ENCODE data around the gene TMEM53.

The TMEM53 gene

DNA sequence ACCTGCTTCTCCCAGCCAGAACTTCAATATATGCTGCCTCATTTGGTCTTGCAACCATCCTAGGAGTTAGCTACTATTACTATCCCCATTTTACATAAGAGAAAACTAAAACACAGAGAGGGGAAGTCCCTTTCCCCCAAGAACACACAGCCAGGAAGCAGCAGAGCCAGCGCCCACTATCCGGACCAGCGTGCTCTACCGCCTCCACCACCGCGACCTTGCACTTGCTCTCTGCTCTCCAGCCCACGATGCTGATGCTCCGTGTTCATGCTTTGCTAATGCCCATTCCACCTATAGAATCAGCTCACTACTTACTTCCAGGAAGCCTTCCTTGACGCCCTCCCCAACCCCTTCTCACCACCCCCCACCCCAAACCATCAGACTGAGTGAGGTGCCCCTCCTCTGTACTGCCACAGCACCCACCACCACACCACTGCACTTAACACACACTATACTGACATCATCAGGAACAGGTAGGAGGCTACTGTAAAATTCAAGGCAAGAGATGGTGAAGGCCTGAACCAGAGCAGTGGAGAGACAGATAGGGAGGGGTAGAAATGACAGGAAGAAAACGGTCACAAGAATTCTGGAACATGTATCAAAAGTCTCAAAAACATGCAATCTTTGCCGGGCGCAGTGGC, 9.4 kb downstream of the TMEM53 start:
- peak; percentile 59 for DNase-seq (ENCODE audit: low spot score)
- TF ChIP-seq, protein P1, sequence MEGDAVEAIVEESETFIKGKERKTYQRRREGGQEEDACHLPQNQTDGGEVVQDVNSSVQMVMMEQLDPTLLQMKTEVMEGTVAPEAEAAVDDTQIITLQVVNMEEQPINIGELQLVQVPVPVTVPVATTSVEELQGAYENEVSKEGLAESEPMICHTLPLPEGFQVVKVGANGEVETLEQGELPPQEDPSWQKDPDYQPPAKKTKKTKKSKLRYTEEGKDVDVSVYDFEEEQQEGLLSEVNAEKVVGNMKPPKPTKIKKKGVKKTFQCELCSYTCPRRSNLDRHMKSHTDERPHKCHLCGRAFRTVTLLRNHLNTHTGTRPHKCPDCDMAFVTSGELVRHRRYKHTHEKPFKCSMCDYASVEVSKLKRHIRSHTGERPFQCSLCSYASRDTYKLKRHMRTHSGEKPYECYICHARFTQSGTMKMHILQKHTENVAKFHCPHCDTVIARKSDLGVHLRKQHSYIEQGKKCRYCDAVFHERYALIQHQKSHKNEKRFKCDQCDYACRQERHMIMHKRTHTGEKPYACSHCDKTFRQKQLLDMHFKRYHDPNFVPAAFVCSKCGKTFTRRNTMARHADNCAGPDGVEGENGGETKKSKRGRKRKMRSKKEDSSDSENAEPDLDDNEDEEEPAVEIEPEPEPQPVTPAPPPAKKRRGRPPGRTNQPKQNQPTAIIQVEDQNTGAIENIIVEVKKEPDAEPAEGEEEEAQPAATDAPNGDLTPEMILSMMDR (IDR thresholded peaks at IDR 0.05; ENCODE audit: borderline replicate concordance, control extremely low read depth, extremely low read depth, insufficient read depth, missing control alignments) = peak; percentile 4
- in situ Hi-C loops (cut with MboI; ENCODE audit: low sequenced_read_pairs, unreplicated experiment) = no loop called here

DNA sequence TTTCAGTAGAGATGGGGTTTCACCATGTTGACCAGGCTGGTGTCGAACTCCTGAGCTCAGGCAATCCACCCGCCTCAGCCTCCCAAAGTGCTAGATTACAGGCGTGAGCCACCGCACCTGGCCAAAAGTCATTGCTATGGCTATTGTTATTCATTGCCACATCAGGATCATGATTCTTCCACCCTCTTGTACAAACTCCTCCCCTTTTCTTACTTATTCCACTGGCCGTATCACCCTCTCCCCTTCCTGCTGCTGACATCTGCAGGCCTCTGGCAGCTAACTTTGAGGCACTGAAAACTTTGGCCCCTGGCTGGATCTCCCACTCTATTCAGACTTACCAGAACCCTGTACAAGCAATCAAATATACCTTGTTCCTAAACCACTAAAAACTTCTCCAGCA, 10.9 kb downstream of the TMEM53 start:
- no peak for DNase-seq (ENCODE audit: low spot score)
- in situ Hi-C loops (cut with MboI; ENCODE audit: low sequenced_read_pairs, unreplicated experiment) = no loop called here
- TF ChIP-seq, protein P1 (IDR thresholded peaks at IDR 0.05; ENCODE audit: borderline replicate concordance, control extremely low read depth, extremely low read depth, insufficient read depth, missing control alignments) = no peak

DNA sequence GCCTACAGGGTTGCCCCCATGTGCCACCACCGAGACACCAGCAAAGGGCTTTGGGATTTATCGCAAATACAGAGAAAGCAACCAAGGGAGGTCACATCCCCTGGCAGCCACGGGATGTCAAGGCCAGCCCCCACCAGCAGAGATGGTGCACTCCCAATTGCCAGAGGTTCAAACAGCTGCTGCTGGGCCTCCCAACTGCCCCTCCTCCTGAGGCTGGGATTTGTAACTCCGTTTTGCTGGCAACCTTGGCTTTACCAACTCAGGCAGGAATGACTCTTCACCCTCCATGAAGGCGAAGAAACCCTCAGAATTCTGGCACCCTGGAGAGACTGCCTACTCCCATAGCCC, 11.6 kb downstream of the TMEM53 start:
- no peak for DNase-seq (ENCODE audit: low spot score)
- TF ChIP-seq, protein P1 (IDR thresholded peaks at IDR 0.05; ENCODE audit: borderline replicate concordance, control extremely low read depth, extremely low read depth, insufficient read depth, missing control alignments) = no peak
- in situ Hi-C loops (cut with MboI; ENCODE audit: low sequenced_read_pairs, unreplicated experiment) = no loop called here

GRCh38 chr1:44661781-44662682, 12.2 kb downstream of the TMEM53 start:
- in situ Hi-C loops (cut with MboI; ENCODE audit: low sequenced_read_pairs, unreplicated experiment) = no loop called here
- DNase-seq (ENCODE audit: low spot score) = no peak
- TF ChIP-seq, protein P1 (IDR thresholded peaks at IDR 0.05; ENCODE audit: borderline replicate concordance, control extremely low read depth, extremely low read depth, insufficient read depth, missing control alignments) = no peak

GRCh38 chr1:44660176-44660575, 14.1 kb downstream of the TMEM53 start:
- DNase-seq (ENCODE audit: low spot score) = no peak
- TF ChIP-seq, protein P1 (IDR thresholded peaks at IDR 0.05; ENCODE audit: borderline replicate concordance, control extremely low read depth, extremely low read depth, insufficient read depth, missing control alignments) = no peak
- in situ Hi-C loops (cut with MboI; ENCODE audit: low sequenced_read_pairs, unreplicated experiment) = no loop called here

- TF ChIP-seq, protein P1 (IDR thresholded peaks at IDR 0.05; ENCODE audit: borderline replicate concordance, control extremely low read depth, extremely low read depth, insufficient read depth, missing control alignments) = no peak
- in situ Hi-C loops (cut with MboI; ENCODE audit: low sequenced_read_pairs, unreplicated experiment) = no loop called here
- no peak for DNase-seq (ENCODE audit: low spot score)
Observed at GRCh38 chr1:44659566-44659965, 14.7 kb downstream of the TMEM53 start.
